PC-3 (cell line): ENCODE results near the gene PTPRD. TPM values are rescaled to one million over a fixed set of nuclear protein-coding genes. Genes with fewer than 3 reads are reported as not detected.

ENCODE experiments used
- ATAC-seq: fragments of 200-7000 bp; cut with Tn5 transposase; 2 replicates; pipeline ENCODE4 v1.9.1; 2020; ENCODE audit warnings: mild to moderate bottlenecking, moderate library complexity
- BruUV-seq: library from RNA; stranded (reverse); fragments of 400-500 nt; replicated peaks from 2 replicates; lab custom pipeline; 2021; lab: Mats Ljungman, UMichigan
- CTCF ChIA-PET: fragments of 300-600 bp; sonication (Branson Sonifier 250); formaldehyde crosslinking; loops from one replicate; lab custom pipeline; 2022; ENCODE audit warnings: antibody characterized with exemption; lab: Charles Lee
- POLR2A ChIA-PET: fragments of 300-600 bp; sonication (Branson Sonifier 250); formaldehyde crosslinking; loops from one replicate; lab custom pipeline; 2022; ENCODE audit warnings: antibody characterized with exemption; ENCODE audit not compliant: unreplicated experiment; lab: Charles Lee
- DNase-seq: peaks from one replicate; pipeline ENCODE4 v3.0.0-alpha.2; 2015
- H2AFZ ChIP-seq: fragments of 300-600 bp; sonication (generic); 2 replicates; pipeline ENCODE4 v1.6.0; 2016; ENCODE audit warnings: antibody characterized with exemption, low read length
- H3F3A ChIP-seq: fragments of 300-600 bp; sonication (generic); one replicate; pipeline ENCODE4 v1.6.0; 2017; ENCODE audit warnings: antibody characterized with exemption, low read length, control low read depth, mild to moderate bottlenecking; ENCODE audit not compliant: unreplicated experiment
- H3K27ac ChIP-seq: fragments of 300-600 bp; sonication (generic); 2 replicates; pipeline ENCODE4 v1.5.1; 2016; ENCODE audit warnings: mild to moderate bottlenecking, low read length
- H3K27me3 ChIP-seq: fragments of 300-600 bp; sonication (generic); 2 replicates; pipeline ENCODE4 v1.6.1; 2016; ENCODE audit warnings: low read length, mixed read lengths
- H3K36me3 ChIP-seq: fragments of 300-600 bp; sonication (generic); 2 replicates; pipeline ENCODE4 v1.6.1; 2016; ENCODE audit warnings: low read depth, mixed run types, low read length, mixed read lengths
- H3K4me1 ChIP-seq: fragments of 300-600 bp; sonication (generic); 2 replicates; pipeline ENCODE4 v1.5.1; 2016; ENCODE audit warnings: low read length; ENCODE audit not compliant: insufficient read depth
- H3K4me2 ChIP-seq: fragments of 300-600 bp; sonication (generic); 2 replicates; pipeline ENCODE4 v1.6.0; 2016; ENCODE audit warnings: low read length
- H3K4me3 ChIP-seq: fragments of 300-600 bp; sonication (generic); 2 replicates; pipeline ENCODE4 v1.5.1; 2016; ENCODE audit warnings: mild to moderate bottlenecking, low read length, mixed read lengths
- H3K79me2 ChIP-seq: fragments of 300-600 bp; sonication (generic); 2 replicates; pipeline ENCODE4 v1.6.1; 2017; ENCODE audit warnings: low read length, mixed read lengths
- H3K9ac ChIP-seq: fragments of 300-600 bp; sonication (generic); 2 replicates; pipeline ENCODE4 v1.6.0; 2016; ENCODE audit warnings: mild to moderate bottlenecking, low read length
- H3K9me2 ChIP-seq: fragments of 300-600 bp; sonication (generic); replicated peaks from 2 replicates; pipeline ENCODE4 v1.6.1; 2016; ENCODE audit warnings: mixed run types, low read length, mixed read lengths
- H3K9me3 ChIP-seq: fragments of 300-600 bp; sonication (generic); 2 replicates; pipeline ENCODE4 v1.6.1; 2016; ENCODE audit warnings: low read length, mixed read lengths
- H4K20me1 ChIP-seq: fragments of 300-600 bp; sonication (generic); 2 replicates; pipeline ENCODE4 v1.6.1; 2016; ENCODE audit warnings: low read length, mixed read lengths
- CTCF ChIP-seq: fragments of 300-600 bp; sonication (generic); conservative IDR thresholded peaks from 2 replicates; pipeline ENCODE4 v1.5.1; 2017; ENCODE audit warnings: antibody characterized with exemption, low read depth, mild to moderate bottlenecking, low read length
- EZH2 ChIP-seq: fragments of 300-600 bp; sonication (generic); IDR thresholded peaks from one replicate; pipeline ENCODE4 v1.6.1; 2017; ENCODE audit warnings: antibody characterized with exemption, mild to moderate bottlenecking, low read length; ENCODE audit not compliant: unreplicated experiment
- EZH2phosphoT487 ChIP-seq: fragments of 300-600 bp; sonication (generic); IDR thresholded peaks from 2 replicates; pipeline ENCODE4 v1.6.1; 2018; ENCODE audit warnings: mild to moderate bottlenecking, antibody characterized with exemption, low read length, borderline replicate concordance
- intact Hi-C: fragments of 100-400 bp; cut with micrococcal nuclease; formaldehyde crosslinking; loops from 2 replicates; pipeline ENCODE4 v1.9.0; 2023
- total RNA-seq: library from RNA; depleted of rRNA; stranded (reverse); fragments of >200 nt; gene quantifications from 2 replicates; pipeline ENCODE4 v1.2.3, GENCODE V29; 2014

PTPRD gene
- total RNA-seq, 1 experiment from 2014 or later: not detected

DNA sequence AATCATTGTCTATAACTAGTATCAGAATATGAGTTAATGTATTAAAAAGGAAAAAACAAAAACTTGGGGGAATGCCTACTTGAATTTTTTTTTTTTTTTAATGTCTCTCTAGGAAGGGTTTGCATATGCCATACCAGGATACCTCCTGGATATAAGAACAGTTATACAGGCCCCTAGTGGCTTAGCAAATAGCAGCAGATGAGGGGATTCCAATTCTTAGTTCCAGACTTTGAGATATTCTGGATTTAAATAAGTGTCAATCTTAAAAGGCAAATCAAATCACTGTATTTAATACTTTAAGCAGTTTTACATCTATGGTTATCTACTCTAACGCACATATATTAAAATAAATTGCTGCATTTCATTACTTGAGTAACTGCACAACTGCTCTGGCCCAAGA lies 1757.8 kb downstream of the PTPRD start:
- POLR2A ChIA-PET: no interaction called here
- no TSS peak for BruUV-seq
- no peak for TF ChIP-seq EZH2phosphoT487
- no peak for TF ChIP-seq EZH2
- no peak for TF ChIP-seq CTCF

DNA sequence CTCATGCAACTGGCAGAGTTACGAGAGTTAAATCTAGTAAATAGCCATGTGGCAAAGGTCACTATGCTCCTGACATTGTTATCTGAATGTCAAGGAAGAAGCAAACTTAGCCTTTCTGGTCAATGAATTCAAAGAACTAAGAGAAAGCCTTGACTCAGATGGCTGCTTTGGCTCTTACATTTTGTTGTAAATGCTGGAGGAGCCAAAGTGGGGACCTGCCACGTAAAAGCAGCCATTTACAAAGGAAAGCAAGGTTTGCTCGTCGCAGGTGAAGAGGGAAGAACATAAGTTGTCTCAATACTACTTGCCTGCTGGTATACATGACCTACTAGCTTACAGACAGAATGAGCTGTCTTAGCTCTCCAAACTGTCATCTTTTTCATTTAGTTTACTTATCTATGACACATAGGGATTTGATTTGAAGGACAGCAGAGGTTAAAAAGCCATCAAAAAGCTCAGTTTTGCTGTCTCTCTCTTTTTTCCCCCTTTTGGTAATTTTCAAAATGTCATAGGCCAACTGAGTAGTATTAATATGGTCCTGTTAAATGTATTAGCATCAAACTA lies 1760.4 kb downstream of the PTPRD start:
- H3K79me2 ChIP-seq: no peaks in the 10 kb centered on the region
- ATAC-seq (no peak), DNase-seq (no peak)
- H3K9me3 ChIP-seq: no peaks in the 10 kb centered on the region
- no peaks in the 10 kb centered on the region for H4K20me1 ChIP-seq
- CTCF ChIA-PET: no interaction called here
- TF ChIP-seq EZH2phosphoT487: no peak
- no peak for TF ChIP-seq CTCF
- no peak for TF ChIP-seq EZH2
- POLR2A ChIA-PET: no interaction called here
- no peak overlapping the region for H3K9ac ChIP-seq
- H2AFZ ChIP-seq: no peak overlapping the region
- no peak overlapping the region for H3K27ac ChIP-seq
- no peak overlapping the region for H3K4me2 ChIP-seq
- no peaks in the 10 kb centered on the region for H3K4me1 ChIP-seq
- peaks cover 15% of the 10 kb centered on the region for H3K27me3 ChIP-seq
- H3F3A ChIP-seq: no peaks in the 10 kb centered on the region
- H3K36me3 ChIP-seq: no peaks in the 10 kb centered on the region
- no peaks in the 10 kb centered on the region for H3K9me2 ChIP-seq
- intact Hi-C loops: no loop called here
- H3K4me3 ChIP-seq: no peak overlapping the region
- BruUV-seq: no TSS peak

More for the DNA sequence above, 1757.8 kb downstream of the PTPRD start:
- Histone ChIP-seq H3K9ac (no peak overlapping the region), H3K9me2 (no peaks in the 10 kb centered on the region), H3K4me1 (no peaks in the 10 kb centered on the region), H3K36me3 (no peaks in the 10 kb centered on the region), H3K27me3 (peaks cover 15% of the 10 kb centered on the region), H3K79me2 (no peaks in the 10 kb centered on the region), H3K4me3 (no peak overlapping the region), H3K9me3 (no peaks in the 10 kb centered on the region), H3K27ac (no peak overlapping the region), H3F3A (no peaks in the 10 kb centered on the region), H3K4me2 (no peak overlapping the region), H2AFZ (no peak overlapping the region), H4K20me1 (no peaks in the 10 kb centered on the region)
- ATAC-seq: no peak
- CTCF ChIA-PET: no interaction called here
- no peak for DNase-seq
- intact Hi-C loops: no loop called here

DNA sequence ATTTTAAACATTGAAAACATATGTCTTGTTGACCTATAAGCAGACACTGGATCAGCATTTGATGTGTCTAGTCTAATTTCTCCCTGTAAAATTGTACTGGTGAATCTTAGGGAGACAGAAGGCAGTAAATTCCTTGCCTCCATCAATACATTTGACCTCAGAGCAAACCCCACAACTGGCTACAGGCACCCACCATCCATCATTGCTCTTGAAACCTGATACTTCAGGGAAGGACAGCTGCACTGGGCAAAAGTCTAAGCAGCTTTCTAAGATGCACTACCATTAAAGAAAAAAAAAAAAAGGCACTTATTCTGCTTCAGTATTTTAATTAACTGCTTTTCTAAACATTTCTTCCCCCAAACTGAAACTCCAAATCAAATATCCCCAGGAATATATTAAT lies 1761.9 kb downstream of the PTPRD start:
- Histone ChIP-seq H2AFZ (no peak overlapping the region), H3K27me3 (peaks cover 2% of the 10 kb centered on the region; the same call in 1 of the 2 replicates), H3K4me1 (no peaks in the 10 kb centered on the region), H3K36me3 (no peaks in the 10 kb centered on the region), H3K9ac (no peak overlapping the region), H3K4me3 (no peak overlapping the region), H3F3A (no peaks in the 10 kb centered on the region), H3K4me2 (no peak overlapping the region), H3K79me2 (no peaks in the 10 kb centered on the region), H3K9me3 (no peaks in the 10 kb centered on the region), H3K27ac (no peak overlapping the region), H4K20me1 (no peaks in the 10 kb centered on the region), H3K9me2 (no peaks in the 10 kb centered on the region)
- BruUV-seq: no TSS peak
- POLR2A ChIA-PET: no interaction called here
- DNase-seq (no peak), ATAC-seq (no peak)
- intact Hi-C loops: no loop called here
- TF ChIP-seq EZH2phosphoT487 (no peak), CTCF (no peak), EZH2 (no peak)
- CTCF ChIA-PET: no interaction called here
